ENCODE measurements around the gene SLC41A2. TPM values are rescaled to one million over a fixed set of nuclear protein-coding genes. Genes with fewer than 3 reads are reported as not detected.

SLC41A2 gene
- total and polyA plus RNA-seq, 2 of the 13 experiments (the other 11 are each of a cell fraction or from before 2014, with no cell fraction given): 2.3 to 12.8 TPM

GRCh38 chr12:104976703-104977102, 18.6 kb upstream of the SLC41A2 start (continued):
- TF ChIP-seq MNT (IDR thresholded peaks at IDR 0.05): no peak

- in situ Hi-C loops (cut with HindIII; ENCODE audit: extremely low pct_ligation_motif_present, low pct_unique_long_range_greater_than_20kb): loop anchor here (25.0 kb wide), 1 partner anchor 412 kb away; no protein-coding TSS in a partner anchor
- FAIRE-seq (no peak), ATAC-seq (no peak), DNase-seq (ENCODE audit: low spot score) (no peak)
- no peaks in the 10 kb centered on the region for H3K9me3 ChIP-seq (ENCODE audit: low read length)
- H3K79me2 ChIP-seq (ENCODE audit: insufficient read depth, low read length): no peaks in the 10 kb centered on the region
- no peak overlapping the region for H3K4me3 ChIP-seq (replicated peaks in 1 of 3; ENCODE audit: insufficient read depth in 1 of 3, low read depth in 2 of 3, low read length in 3 of 3)
- no peaks in the 10 kb centered on the region for H4K20me1 ChIP-seq (ENCODE audit: insufficient read depth, low read length)
- no peaks in the 10 kb centered on the region for H3K36me3 ChIP-seq (replicated peaks in 1 of 2; ENCODE audit: control insufficient read depth in 1 of 2, insufficient read depth in 2 of 2, low read length in 2 of 2)
- ChIA-PET CTCF (ENCODE audit: low intra/inter-chr PET ratio, low total read pairs) (no interaction called here), POLR2A (no interaction called here)
- BruUV-seq (replicated peaks): no TSS peak
- no peak overlapping the region for H3K4me2 ChIP-seq (ENCODE audit: low read depth, low read length)
- no peak overlapping the region for H3K27ac ChIP-seq (ENCODE audit: extremely low read length, insufficient read depth, low read length)
- H2AFZ ChIP-seq (ENCODE audit: low read length): no peak overlapping the region
- no peaks in the 10 kb centered on the region for H3K27me3 ChIP-seq (ENCODE audit: control insufficient read depth in 1 of 2, insufficient read depth in 2 of 2, low read length in 2 of 2)
- intact Hi-C loops (cut with micrococcal nuclease; ENCODE audit: unreplicated experiment): no loop called here
- 0% methylated on average over 4 of the region's 4 CpGs for WGBS (ENCODE audit: low lambda C conversion rate)
- no peaks in the 10 kb centered on the region for H3K4me1 ChIP-seq (ENCODE audit: insufficient read depth, low read length)
- H3K9ac ChIP-seq (ENCODE audit: insufficient read depth, low read depth, low read length): no peak overlapping the region
- TF ChIP-seq NR2F6 (IDR thresholded peaks at IDR 0.05): no peak
- no peak for TF ChIP-seq NR2F6 (CRISPR knock-in tag; IDR thresholded peaks at IDR 0.05)
- no peak for TF ChIP-seq HMG20B (CRISPR knock-in tag; conservative IDR thresholded peaks at IDR 0.05)
- no peak for TF ChIP-seq SNRNP70 (IDR thresholded peaks at IDR 0.05; ENCODE audit: low read depth, low read length)
- TF ChIP-seq NR0B2 (CRISPR knock-in tag; IDR thresholded peaks at IDR 0.05): no peak
- TF ChIP-seq HOXA9 (CRISPR knock-in tag; IDR thresholded peaks at IDR 0.05; ENCODE audit: borderline replicate concordance): no peak
- TF ChIP-seq KLF13 (CRISPR knock-in tag; IDR thresholded peaks at IDR 0.05): no peak
- no peak for TF ChIP-seq ZNF549 (CRISPR knock-in tag; IDR thresholded peaks at IDR 0.05)
- TF ChIP-seq CEBPG (CRISPR knock-in tag; IDR thresholded peaks at IDR 0.05): no peak
- TF ChIP-seq ISX (CRISPR knock-in tag; conservative IDR thresholded peaks at IDR 0.05): no peak
- no peak for TF ChIP-seq MAFF (IDR thresholded peaks at IDR 0.05; ENCODE audit: low read depth, low read length)
- no peak for TF ChIP-seq ZNF414 (CRISPR knock-in tag; IDR thresholded peaks at IDR 0.05)
- no peak for TF ChIP-seq MAFG (CRISPR knock-in tag; IDR thresholded peaks at IDR 0.05)
- no peak for TF ChIP-seq SYNCRIP (IDR thresholded peaks at IDR 0.05; ENCODE audit: insufficient read depth, low read depth, low read length)
- no peak for TF ChIP-seq ZSCAN25 (CRISPR knock-in tag; IDR thresholded peaks at IDR 0.05)
- TF ChIP-seq MXD3 (CRISPR knock-in tag; IDR thresholded peaks at IDR 0.05): no peak
Observed at GRCh38 chr12:104975587-104976343, 17.7 kb upstream of the SLC41A2 start.

Data from HepG2 (cell line).